MM.1S (cell line): Measurements from ENCODE around the gene OR5M11.

Experiments used
- EZH2 ChIP-seq: fragments of 300-600 bp; sonication (generic); optimal IDR thresholded peaks from 2 replicates; pipeline ENCODE3; 2017; ENCODE audit warnings: low read depth, mild to moderate bottlenecking, antibody characterized with exemption, low read length, mixed read lengths
- TF ChIP-seq, protein P1 (sequence below): fragments of 300-600 bp; sonication (generic); IDR thresholded peaks from 2 replicates; pipeline ENCODE4 v1.5.1; 2016; ENCODE audit warnings: antibody characterized with exemption, low read length, mixed read lengths

DNA sequence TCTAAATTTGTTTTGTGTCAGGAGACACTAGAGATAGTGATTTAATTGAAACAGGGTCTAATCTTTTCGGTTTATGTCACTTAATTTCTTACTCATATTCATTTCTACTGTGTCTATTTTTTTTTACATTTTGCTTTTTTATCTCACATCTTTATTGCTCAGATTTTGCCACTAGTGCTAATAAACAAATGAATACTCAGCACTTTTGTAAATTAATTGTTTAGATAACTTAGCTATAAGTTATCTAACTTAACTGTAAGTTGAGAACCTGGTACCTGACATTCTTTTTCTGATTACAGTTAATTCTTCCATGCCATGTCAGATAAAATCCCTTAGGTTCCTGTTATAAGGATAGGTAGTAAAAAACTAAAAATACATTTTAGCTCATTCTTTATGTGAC is 29.8 kb downstream of the OR5M11 start:
- TF ChIP-seq, protein P1, sequence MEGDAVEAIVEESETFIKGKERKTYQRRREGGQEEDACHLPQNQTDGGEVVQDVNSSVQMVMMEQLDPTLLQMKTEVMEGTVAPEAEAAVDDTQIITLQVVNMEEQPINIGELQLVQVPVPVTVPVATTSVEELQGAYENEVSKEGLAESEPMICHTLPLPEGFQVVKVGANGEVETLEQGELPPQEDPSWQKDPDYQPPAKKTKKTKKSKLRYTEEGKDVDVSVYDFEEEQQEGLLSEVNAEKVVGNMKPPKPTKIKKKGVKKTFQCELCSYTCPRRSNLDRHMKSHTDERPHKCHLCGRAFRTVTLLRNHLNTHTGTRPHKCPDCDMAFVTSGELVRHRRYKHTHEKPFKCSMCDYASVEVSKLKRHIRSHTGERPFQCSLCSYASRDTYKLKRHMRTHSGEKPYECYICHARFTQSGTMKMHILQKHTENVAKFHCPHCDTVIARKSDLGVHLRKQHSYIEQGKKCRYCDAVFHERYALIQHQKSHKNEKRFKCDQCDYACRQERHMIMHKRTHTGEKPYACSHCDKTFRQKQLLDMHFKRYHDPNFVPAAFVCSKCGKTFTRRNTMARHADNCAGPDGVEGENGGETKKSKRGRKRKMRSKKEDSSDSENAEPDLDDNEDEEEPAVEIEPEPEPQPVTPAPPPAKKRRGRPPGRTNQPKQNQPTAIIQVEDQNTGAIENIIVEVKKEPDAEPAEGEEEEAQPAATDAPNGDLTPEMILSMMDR = no peak
- no peak for TF ChIP-seq EZH2
